NCI-H128 (cell line): ENCODE data around the gene ARFGAP1.
"Not testable (repeated sequence)": the region's sequence is repeated elsewhere in the genome, so short reads cannot be mapped to it uniquely, and the experiment has no call there.

Experiments
- DNase-seq: peaks from one replicate; lab custom pipeline; 2025; ENCODE audit not compliant: unreplicated experiment; lab: John Stamatoyannopoulos, UW

Gene ARFGAP1

GRCh38 chr20:63290136-63290676 lies 17.6 kb downstream of the ARFGAP1 start:
- no peak for DNase-seq

- no peak for DNase-seq
Observed at GRCh38 chr20:63290677-63291472, 18.3 kb downstream of the ARFGAP1 start.

- DNase-seq, result no peak
Observed at GRCh38 chr20:63291811-63292210, 19.2 kb downstream of the ARFGAP1 start.

GRCh38 chr20:63292292-63292701 lies 19.7 kb downstream of the ARFGAP1 start:
- no peak for DNase-seq

GRCh38 chr20:63292904-63293303 lies 20.3 kb downstream of the ARFGAP1 start, which contains the start of gene COL20A1:
COL20A1 (plus strand) TSS chr20:63293186; CDS start chr20:63295108, 1,922 bp downstream.
- no peak for DNase-seq

- no peak for DNase-seq
Observed at GRCh38 chr20:63293456-63293855, 20.8 kb downstream of the ARFGAP1 start.

GRCh38 chr20:63293871-63294535 lies 21.4 kb downstream of the ARFGAP1 start:
- DNase-seq, result no peak

- DNase-seq, result no peak
Observed at GRCh38 chr20:63294536-63294900, 21.9 kb downstream of the ARFGAP1 start.

GRCh38 chr20:63295018-63295417 lies 22.4 kb downstream of the ARFGAP1 start:
- no peak for DNase-seq

GRCh38 chr20:63295422-63295821 lies 22.8 kb downstream of the ARFGAP1 start:
- no peak for DNase-seq

- DNase-seq, result no peak
Observed at GRCh38 chr20:63295846-63296245, 23.2 kb downstream of the ARFGAP1 start.

GRCh38 chr20:63296531-63297299 lies 24.1 kb downstream of the ARFGAP1 start:
- no peak for DNase-seq

GRCh38 chr20:63297371-63297781 lies 24.8 kb downstream of the ARFGAP1 start:
- DNase-seq, result no peak

GRCh38 chr20:63297796-63298572 lies 25.4 kb downstream of the ARFGAP1 start:
- no peak for DNase-seq

- no peak for DNase-seq
Observed at GRCh38 chr20:63298731-63299312, 26.2 kb downstream of the ARFGAP1 start.

- no peak for DNase-seq
Observed at GRCh38 chr20:63301671-63302070, 29.1 kb downstream of the ARFGAP1 start.

- no peak for DNase-seq
Observed at GRCh38 chr20:63303095-63303666, 30.6 kb downstream of the ARFGAP1 start.

GRCh38 chr20:63305393-63305792 lies 32.8 kb downstream of the ARFGAP1 start:
- DNase-seq, result no peak

GRCh38 chr20:63305933-63306672 lies 33.5 kb downstream of the ARFGAP1 start:
- DNase-seq, result not testable (repeated sequence)
